ENCODE measurements around the gene ATP2A2.

The ATP2A2 gene

DNA sequence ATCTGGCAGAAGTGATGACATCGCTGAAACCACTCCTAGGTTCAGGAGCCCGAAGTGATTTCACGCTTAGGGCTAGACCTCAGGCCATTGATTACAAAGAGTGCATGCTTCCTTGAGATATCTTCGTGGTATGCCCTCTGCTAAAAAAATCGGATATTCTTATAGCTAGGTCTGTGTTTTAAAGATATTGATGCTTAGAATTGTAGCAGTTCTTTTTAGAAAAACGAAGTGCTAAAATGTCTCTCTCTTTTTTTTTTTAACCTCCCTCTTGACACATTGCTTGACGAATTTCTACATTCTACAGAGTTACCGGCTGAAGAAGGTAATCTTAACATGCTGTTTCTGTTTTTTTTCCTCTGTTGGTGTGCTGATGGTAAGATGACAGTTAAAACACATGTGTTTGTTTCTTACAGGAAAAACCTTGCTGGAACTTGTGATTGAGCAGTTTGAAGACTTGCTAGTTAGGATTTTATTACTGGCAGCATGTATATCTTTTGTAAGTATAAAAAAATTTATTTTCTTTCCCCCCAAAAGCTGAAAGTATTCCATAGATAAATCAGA lies 1.3 kb downstream of the ATP2A2 start:
- no peak for DNase-seq (ENCODE audit: low read depth)
- TF ChIP-seq, protein P1, sequence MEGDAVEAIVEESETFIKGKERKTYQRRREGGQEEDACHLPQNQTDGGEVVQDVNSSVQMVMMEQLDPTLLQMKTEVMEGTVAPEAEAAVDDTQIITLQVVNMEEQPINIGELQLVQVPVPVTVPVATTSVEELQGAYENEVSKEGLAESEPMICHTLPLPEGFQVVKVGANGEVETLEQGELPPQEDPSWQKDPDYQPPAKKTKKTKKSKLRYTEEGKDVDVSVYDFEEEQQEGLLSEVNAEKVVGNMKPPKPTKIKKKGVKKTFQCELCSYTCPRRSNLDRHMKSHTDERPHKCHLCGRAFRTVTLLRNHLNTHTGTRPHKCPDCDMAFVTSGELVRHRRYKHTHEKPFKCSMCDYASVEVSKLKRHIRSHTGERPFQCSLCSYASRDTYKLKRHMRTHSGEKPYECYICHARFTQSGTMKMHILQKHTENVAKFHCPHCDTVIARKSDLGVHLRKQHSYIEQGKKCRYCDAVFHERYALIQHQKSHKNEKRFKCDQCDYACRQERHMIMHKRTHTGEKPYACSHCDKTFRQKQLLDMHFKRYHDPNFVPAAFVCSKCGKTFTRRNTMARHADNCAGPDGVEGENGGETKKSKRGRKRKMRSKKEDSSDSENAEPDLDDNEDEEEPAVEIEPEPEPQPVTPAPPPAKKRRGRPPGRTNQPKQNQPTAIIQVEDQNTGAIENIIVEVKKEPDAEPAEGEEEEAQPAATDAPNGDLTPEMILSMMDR (IDR thresholded peaks at IDR 0.05; ENCODE audit: low read depth, low read length) = no peak
- TF ChIP-seq POLR2A (IDR thresholded peaks at IDR 0.05; ENCODE audit: extremely low read depth, insufficient read length) (no peak), MYC (IDR thresholded peaks at IDR 0.05; ENCODE audit: low read depth, low read length) (peak; percentile 7; the same call in 1 of the 2 replicates)
- peak overlapping the region; percentile 79 for H3K4me3 ChIP-seq (ENCODE audit: low read depth, low read length)

DNA sequence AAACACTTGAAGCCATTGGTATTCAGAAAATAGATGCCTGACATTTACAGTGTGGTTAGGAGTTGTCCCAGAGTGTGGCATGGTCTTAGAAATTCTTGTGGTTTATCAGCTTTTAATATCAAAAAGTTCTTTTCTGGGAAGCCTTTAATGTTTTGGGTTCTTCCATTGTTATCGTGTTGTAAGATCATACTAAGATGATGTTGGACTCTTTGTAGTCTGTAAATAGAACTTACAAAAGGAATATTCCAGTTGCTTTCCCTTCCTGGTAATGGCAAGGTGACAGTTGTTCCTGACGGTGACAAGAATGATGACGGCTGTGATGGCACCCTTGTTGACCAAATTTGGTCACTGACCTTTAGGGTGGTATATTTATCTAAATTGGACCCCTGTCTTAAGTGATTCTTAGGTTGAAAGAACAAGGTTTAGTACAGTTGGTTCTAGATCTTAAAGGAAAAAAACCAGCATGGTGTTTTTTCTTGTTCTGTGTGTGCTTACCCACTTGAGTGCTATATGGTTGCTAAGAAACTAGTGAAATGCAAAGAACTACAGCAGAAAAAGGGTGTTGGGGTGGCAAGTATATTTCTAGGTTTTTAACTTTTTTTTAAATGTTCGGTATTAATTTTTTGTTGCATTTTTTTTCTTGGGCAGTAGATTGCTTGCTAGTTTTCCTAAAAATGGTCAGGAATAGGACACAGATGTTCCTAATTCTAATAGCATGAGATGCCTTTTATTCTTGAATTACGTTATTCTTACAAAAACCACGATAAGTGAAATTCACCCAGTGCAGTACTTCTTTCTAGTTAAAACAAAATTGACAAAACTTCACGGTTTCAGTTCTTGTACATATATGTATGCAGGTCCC lies 2.1 kb downstream of the ATP2A2 start:
- no peak for DNase-seq (ENCODE audit: low read depth)
- H3K4me3 ChIP-seq (ENCODE audit: low read depth, low read length) = peak overlapping the region; percentile 79
- TF ChIP-seq, protein P2, sequence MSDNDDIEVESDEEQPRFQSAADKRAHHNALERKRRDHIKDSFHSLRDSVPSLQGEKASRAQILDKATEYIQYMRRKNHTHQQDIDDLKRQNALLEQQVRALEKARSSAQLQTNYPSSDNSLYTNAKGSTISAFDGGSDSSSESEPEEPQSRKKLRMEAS (IDR thresholded peaks at IDR 0.05; ENCODE audit: low read depth, low read length) = no peak
- no peak for TF ChIP-seq MYC (IDR thresholded peaks at IDR 0.05; ENCODE audit: low read depth, low read length)
- no peak for TF ChIP-seq POLR2A (IDR thresholded peaks at IDR 0.05; ENCODE audit: extremely low read depth, insufficient read length)
- TF ChIP-seq, protein P1 (IDR thresholded peaks at IDR 0.05; ENCODE audit: low read depth, low read length) = no peak

DNA sequence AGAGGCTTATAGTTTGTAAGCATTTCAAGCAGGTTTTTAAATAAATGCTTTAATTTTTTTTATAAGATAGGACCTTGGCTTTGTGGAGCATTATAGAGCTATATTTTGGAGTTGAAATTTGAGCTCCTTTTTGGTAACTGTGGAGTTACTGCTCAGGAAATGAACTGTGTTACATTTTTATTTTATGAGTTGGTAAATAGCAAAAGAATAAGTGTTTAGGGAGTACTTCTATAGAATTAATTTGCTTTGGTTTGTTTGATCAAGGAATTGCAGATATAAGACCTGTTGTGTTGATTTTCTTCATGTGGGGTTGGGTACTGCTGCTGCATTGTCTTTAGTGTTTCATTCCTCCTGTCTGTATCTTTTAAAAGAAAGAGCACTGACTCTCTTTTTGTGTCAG lies 3.5 kb downstream of the ATP2A2 start:
- no peak for DNase-seq (ENCODE audit: low read depth)
- TF ChIP-seq POLR2A (IDR thresholded peaks at IDR 0.05; ENCODE audit: extremely low read depth, insufficient read length) (no peak), MYC (IDR thresholded peaks at IDR 0.05; ENCODE audit: low read depth, low read length) (no peak)
- TF ChIP-seq, protein P2 (IDR thresholded peaks at IDR 0.05; ENCODE audit: low read depth, low read length) = no peak
- TF ChIP-seq, protein P1 (IDR thresholded peaks at IDR 0.05; ENCODE audit: low read depth, low read length) = no peak
- H3K4me3 ChIP-seq (ENCODE audit: low read depth, low read length) = peak overlapping the region; percentile 79

DNA sequence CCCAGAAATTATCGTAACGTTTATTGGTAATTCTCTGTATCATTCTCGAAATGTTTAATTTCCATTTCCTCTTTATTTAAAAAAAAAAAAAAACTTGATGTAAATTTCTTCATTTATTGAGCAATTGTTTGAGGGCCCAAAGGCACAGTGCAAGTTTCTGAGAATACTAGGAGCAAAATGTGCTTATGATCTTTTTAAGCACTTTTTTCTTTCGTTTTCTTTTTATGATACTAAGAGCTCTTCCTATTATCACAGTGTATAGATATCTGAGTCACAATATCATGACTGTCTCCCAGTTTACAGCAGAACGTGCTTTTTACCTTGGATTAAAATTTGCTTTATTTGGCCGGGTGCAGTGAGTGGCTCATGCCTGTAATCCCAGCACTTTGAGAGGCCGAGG lies 5.6 kb downstream of the ATP2A2 start:
- no peak for DNase-seq (ENCODE audit: low read depth)
- peak overlapping the region; percentile 33 for H3K4me3 ChIP-seq (ENCODE audit: low read depth, low read length)
- TF ChIP-seq MYC (IDR thresholded peaks at IDR 0.05; ENCODE audit: low read depth, low read length) (no peak), POLR2A (IDR thresholded peaks at IDR 0.05; ENCODE audit: extremely low read depth, insufficient read length) (no peak)
- TF ChIP-seq, protein P1 (IDR thresholded peaks at IDR 0.05; ENCODE audit: low read depth, low read length) = no peak
- TF ChIP-seq, protein P2 (IDR thresholded peaks at IDR 0.05; ENCODE audit: low read depth, low read length) = no peak

DNA sequence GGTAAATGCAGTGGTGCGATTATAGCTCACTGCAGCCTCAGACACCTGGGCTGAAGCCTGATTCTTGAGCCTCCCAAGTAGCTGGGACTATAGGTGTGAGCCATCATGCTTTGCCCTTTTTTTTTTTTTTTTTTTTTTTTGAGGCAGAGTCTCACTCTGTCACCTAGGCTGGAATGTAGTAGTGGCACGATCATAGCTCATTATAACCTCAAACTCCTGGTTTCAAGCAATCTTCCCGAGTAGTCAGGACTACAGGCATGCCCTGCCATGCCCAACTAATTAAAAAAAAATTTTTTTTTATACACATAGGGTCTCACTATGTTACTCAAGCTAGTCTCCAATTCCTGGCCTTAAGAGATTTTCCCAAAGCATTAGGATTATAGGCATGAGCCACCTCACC lies 6.9 kb downstream of the ATP2A2 start:
- TF ChIP-seq, protein P2 (IDR thresholded peaks at IDR 0.05; ENCODE audit: low read depth, low read length) = no peak
- TF ChIP-seq POLR2A (IDR thresholded peaks at IDR 0.05; ENCODE audit: extremely low read depth, insufficient read length) (no peak), MYC (IDR thresholded peaks at IDR 0.05; ENCODE audit: low read depth, low read length) (no peak)
- TF ChIP-seq, protein P1 (IDR thresholded peaks at IDR 0.05; ENCODE audit: low read depth, low read length) = no peak
- no peak overlapping the region for H3K4me3 ChIP-seq (ENCODE audit: low read depth, low read length)
- DNase-seq (ENCODE audit: low read depth) = no peak
